Endothelial cell (in vitro differentiated cells): ENCODE measurements around the gene PFDN2. TPM values are rescaled to one million over a fixed set of nuclear protein-coding genes. Genes with fewer than 3 reads are reported as not detected.

Experiments
- DNase-seq: peaks from one replicate; pipeline ENCODE4 v3.0.0; 2021; ENCODE audit warnings: low spot score
- H3K27ac Mint-ChIP-seq: one replicate; pipeline ENCODE4 v1.8.0; 2021; ENCODE audit warnings: mixed read lengths, inconsistent platforms; ENCODE audit not compliant: unreplicated experiment
- H3K27me3 Mint-ChIP-seq: one replicate; pipeline ENCODE4 v1.8.0; 2021; ENCODE audit warnings: mild to moderate bottlenecking, moderate library complexity, mixed read lengths, inconsistent platforms; ENCODE audit not compliant: unreplicated experiment
- H3K36me3 Mint-ChIP-seq: one replicate; pipeline ENCODE4 v1.8.0; 2021; ENCODE audit warnings: mild to moderate bottlenecking, low read depth, mixed read lengths, inconsistent platforms; ENCODE audit not compliant: unreplicated experiment
- H3K4me1 Mint-ChIP-seq: one replicate; pipeline ENCODE4 v1.8.0; 2021; ENCODE audit warnings: mild to moderate bottlenecking, mixed read lengths, inconsistent platforms; ENCODE audit not compliant: unreplicated experiment
- H3K4me3 Mint-ChIP-seq: one replicate; pipeline ENCODE4 v1.8.0; 2021; ENCODE audit warnings: mild to moderate bottlenecking, mixed read lengths, inconsistent platforms; ENCODE audit not compliant: unreplicated experiment
- H3K9me3 Mint-ChIP-seq: one replicate; pipeline ENCODE4 v1.8.0; 2021; ENCODE audit warnings: mixed read lengths, inconsistent platforms; ENCODE audit not compliant: unreplicated experiment
- total RNA-seq: library from RNA; stranded (reverse); fragmentation: NEBNext Ultra II Directional; extraction: Animal tissue kit (Norgen Biotek cat#: 25700); gene quantifications from one replicate; pipeline ENCODE4 v1.2.1, GENCODE V29; 2021; ENCODE audit not compliant: unreplicated experiment
- TF ChIP-seq, protein P1 (sequence below): fragments of 200-600 bp; sonication (generic); IDR thresholded peaks from one replicate; pipeline ENCODE4 v1.5.0; 2021; ENCODE audit warnings: antibody characterized with exemption; ENCODE audit not compliant: unreplicated experiment

PFDN2 gene
- total RNA-seq, 1 donor from 2014 or later, result 73.8 TPM

DNA sequence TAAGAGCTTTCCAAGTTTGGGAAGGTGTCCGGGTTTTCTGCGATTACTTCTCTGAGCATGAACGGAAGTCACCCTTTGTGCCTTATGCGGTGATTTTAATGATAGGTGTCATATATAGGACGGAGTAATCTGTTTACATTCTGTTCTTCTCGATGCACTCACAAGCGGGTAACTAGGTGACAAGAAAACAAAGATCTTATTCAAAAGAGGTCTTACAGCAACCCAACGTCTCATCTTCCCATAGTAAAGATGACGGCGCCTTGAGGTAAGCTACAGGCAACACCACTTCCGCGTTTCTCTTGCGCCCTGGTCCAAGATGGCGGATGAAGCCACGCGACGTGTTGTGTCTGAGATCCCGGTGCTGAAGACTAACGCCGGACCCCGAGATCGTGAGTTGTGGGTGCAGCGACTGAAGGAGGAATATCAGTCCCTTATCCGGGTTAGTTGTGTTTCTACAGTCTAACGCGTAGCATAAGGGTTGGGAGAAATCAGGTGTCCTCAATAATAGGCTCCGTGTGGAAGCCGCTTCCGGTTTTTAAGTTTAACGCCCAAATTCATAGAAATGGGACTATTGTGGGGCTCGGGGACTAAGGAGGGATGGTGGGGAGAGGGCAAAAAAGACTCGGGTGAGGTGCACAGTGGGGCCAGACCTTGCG is 36.0 kb upstream of the PFDN2 start, which contains the start of gene UFC1:
TSS of gene UFC1 (plus strand) at position 297 of the 656 bp plus-strand sequence. CDS start at position 317, 20 bp downstream.
- H3K4me1 Mint-ChIP-seq, result peaks cover 28% of the 10 kb centered on the region
- H3K27ac Mint-ChIP-seq, result peak within 1 kb of the TSS; percentile 100
- TF ChIP-seq, protein P1, sequence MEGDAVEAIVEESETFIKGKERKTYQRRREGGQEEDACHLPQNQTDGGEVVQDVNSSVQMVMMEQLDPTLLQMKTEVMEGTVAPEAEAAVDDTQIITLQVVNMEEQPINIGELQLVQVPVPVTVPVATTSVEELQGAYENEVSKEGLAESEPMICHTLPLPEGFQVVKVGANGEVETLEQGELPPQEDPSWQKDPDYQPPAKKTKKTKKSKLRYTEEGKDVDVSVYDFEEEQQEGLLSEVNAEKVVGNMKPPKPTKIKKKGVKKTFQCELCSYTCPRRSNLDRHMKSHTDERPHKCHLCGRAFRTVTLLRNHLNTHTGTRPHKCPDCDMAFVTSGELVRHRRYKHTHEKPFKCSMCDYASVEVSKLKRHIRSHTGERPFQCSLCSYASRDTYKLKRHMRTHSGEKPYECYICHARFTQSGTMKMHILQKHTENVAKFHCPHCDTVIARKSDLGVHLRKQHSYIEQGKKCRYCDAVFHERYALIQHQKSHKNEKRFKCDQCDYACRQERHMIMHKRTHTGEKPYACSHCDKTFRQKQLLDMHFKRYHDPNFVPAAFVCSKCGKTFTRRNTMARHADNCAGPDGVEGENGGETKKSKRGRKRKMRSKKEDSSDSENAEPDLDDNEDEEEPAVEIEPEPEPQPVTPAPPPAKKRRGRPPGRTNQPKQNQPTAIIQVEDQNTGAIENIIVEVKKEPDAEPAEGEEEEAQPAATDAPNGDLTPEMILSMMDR, result no peak
- peak; percentile 70 for DNase-seq
- no peaks in the 10 kb centered on the region for H3K9me3 Mint-ChIP-seq
- peaks cover 16% of the 10 kb centered on the region for H3K27me3 Mint-ChIP-seq
- H3K36me3 Mint-ChIP-seq, result peaks cover 27% of the 10 kb centered on the region
- peak within 1 kb of the TSS; percentile 99 for H3K4me3 Mint-ChIP-seq

DNA sequence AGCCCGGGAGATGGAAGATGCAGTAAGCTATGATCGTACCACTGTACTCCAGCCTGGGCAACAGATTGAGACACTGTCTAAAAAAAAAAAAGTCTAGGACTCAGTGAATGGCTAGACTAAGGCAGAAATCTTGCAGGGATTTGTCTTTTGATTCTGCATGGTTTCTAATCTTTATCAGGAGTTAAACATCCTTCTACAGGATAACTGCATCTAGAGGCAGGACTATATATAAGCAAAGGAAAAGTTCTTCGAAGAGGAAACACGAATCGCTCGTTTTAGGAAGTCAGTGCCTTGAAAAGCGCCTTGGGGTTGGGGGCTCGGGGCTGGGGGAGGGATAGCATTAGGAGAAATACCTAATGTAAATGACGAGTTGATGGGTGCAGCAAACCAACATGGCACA is 35.3 kb upstream of the PFDN2 start:
- no peak for DNase-seq
- H3K27me3 Mint-ChIP-seq, result peaks cover 11% of the 10 kb centered on the region
- TF ChIP-seq, protein P1, result no peak
- H3K4me1 Mint-ChIP-seq, result peaks cover 22% of the 10 kb centered on the region
- H3K4me3 Mint-ChIP-seq, result peak overlapping the region; percentile 99
- H3K27ac Mint-ChIP-seq, result peak overlapping the region; percentile 100
- peaks cover 20% of the 10 kb centered on the region for H3K36me3 Mint-ChIP-seq
- H3K9me3 Mint-ChIP-seq, result no peaks in the 10 kb centered on the region

DNA sequence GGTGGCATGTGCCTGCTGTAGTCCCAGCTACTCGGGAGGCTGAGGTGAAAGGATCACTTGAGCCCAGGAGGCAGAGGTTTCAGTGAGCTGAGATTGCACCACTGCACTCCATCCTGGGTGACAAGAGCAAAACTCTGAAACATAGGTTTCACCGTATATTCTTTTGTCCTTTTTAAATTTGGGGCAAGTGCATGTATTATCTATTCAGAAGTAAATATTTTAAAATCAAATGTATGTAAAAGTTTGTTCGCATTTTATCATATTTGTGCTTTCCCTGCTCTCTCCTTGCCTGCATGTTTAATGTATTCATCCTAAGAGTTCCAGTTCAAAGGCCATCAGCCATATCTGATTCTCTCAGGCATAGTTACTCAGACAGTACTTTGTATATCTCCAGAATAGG is 28.0 kb upstream of the PFDN2 start:
- TF ChIP-seq, protein P1, result no peak
- no peak overlapping the region for H3K4me3 Mint-ChIP-seq
- DNase-seq, result no peak

DNA sequence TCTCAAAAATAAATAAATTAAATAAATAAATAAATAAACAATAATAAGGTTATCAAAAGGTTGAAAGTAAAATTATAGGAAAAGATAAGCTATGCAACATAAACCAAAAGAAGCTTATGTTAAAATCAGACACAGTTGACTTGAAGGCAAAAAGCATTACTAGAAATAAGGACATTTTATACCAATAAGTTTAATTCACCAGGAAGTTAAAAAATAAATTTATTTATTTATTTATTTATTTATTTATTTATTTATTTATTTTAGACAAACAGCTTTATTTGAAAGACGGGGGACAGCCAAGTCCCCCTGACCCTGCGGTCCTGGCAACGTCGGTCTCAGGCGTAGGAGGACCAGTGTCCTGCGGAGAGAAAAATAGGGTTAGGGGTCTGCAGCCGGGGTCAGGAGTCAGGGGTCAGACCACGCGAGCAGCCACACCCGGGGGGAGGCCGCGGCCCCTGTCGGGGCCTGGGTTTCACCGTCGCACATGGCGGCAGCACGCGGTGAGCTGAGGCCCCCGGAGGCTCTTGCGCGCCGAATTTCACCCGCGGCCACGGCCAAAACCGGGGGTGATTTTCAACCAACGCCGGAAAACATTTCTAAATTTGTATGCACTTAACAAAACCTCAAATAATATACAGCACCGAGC is 23.0 kb upstream of the PFDN2 start:
- no peaks in the 10 kb centered on the region for H3K9me3 Mint-ChIP-seq
- H3K27ac Mint-ChIP-seq, result no peak overlapping the region
- TF ChIP-seq, protein P1, result no peak
- H3K4me1 Mint-ChIP-seq, result peaks cover 36% of the 10 kb centered on the region
- DNase-seq, result no peak
- H3K27me3 Mint-ChIP-seq, result peaks cover 2% of the 10 kb centered on the region
- no peak overlapping the region for H3K4me3 Mint-ChIP-seq
- peaks cover 1% of the 10 kb centered on the region for H3K36me3 Mint-ChIP-seq

More for the DNA sequence above, 28.0 kb upstream of the PFDN2 start:
- no peaks in the 10 kb centered on the region for H3K27me3 Mint-ChIP-seq
- H3K9me3 Mint-ChIP-seq, result no peaks in the 10 kb centered on the region
- peaks cover 2% of the 10 kb centered on the region for H3K4me1 Mint-ChIP-seq
- H3K27ac Mint-ChIP-seq, result no peak overlapping the region
- no peaks in the 10 kb centered on the region for H3K36me3 Mint-ChIP-seq

DNA sequence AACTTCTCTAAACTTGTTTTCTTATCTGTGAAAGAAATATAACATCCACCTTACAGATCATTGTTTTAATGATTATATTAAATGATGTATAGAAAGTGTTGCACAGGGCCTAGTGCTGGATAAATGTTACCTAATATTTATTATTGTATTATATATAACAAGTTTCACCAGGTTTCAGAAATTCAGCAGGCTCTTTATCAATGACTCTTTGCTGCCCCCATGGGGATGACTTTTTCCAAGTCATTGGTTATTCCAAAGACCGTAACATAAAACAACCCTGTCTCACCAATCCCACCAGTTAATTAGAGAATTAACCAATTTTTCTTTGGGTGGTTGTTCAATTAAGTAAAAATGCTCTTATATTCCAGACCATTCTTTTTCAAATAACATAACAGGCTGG is 21.9 kb upstream of the PFDN2 start:
- TF ChIP-seq, protein P1, result peak; percentile 64
- Mint-ChIP-seq H3K27ac (peak overlapping the region; percentile 55), H3K36me3 (peaks cover 3% of the 10 kb centered on the region), H3K4me1 (peaks cover 45% of the 10 kb centered on the region), H3K4me3 (no peak overlapping the region), H3K9me3 (no peaks in the 10 kb centered on the region), H3K27me3 (peaks cover 2% of the 10 kb centered on the region)
- DNase-seq, result peak; percentile 58
